Glutamatergic neuron (in vitro differentiated cells): ENCODE data around the gene PAPPA2. TPM values are rescaled to one million over a fixed set of nuclear protein-coding genes. Genes with fewer than 3 reads are reported as not detected.

Experiments used
- DNase-seq: peaks from one replicate; pipeline ENCODE4 v3.0.0; 2022
- H3K27ac Mint-ChIP-seq: one replicate; pipeline ENCODE4 v1.8.0; 2020; ENCODE audit warnings: mild to moderate bottlenecking, mixed read lengths, inconsistent platforms; ENCODE audit not compliant: unreplicated experiment
- H3K27me3 Mint-ChIP-seq: one replicate; pipeline ENCODE4 v1.8.0; 2020; ENCODE audit warnings: mild to moderate bottlenecking, moderate library complexity, mixed read lengths, inconsistent platforms; ENCODE audit not compliant: unreplicated experiment
- H3K36me3 Mint-ChIP-seq: one replicate; pipeline ENCODE4 v1.8.0; 2020; ENCODE audit warnings: mild to moderate bottlenecking, mixed read lengths, inconsistent platforms; ENCODE audit not compliant: unreplicated experiment
- H3K4me1 Mint-ChIP-seq: one replicate; pipeline ENCODE4 v1.8.0; 2020; ENCODE audit warnings: mild to moderate bottlenecking, low read depth, mixed read lengths, inconsistent platforms; ENCODE audit not compliant: unreplicated experiment
- H3K4me3 Mint-ChIP-seq: one replicate; pipeline ENCODE4 v1.8.0; 2020; ENCODE audit warnings: mild to moderate bottlenecking, mixed read lengths, inconsistent platforms; ENCODE audit not compliant: unreplicated experiment
- H3K9me3 Mint-ChIP-seq: one replicate; pipeline ENCODE4 v1.8.0; 2020; ENCODE audit warnings: mild to moderate bottlenecking, moderate library complexity, mixed read lengths, inconsistent platforms; ENCODE audit not compliant: unreplicated experiment
- total RNA-seq: library from RNA; stranded (reverse); fragmentation: NEBNext Ultra II Directional; extraction: Animal tissue kit (Norgen Biotek cat#: 25700); gene quantifications from one replicate; pipeline ENCODE4 v1.2.1, GENCODE V29; 2021; ENCODE audit not compliant: unreplicated experiment
- TF ChIP-seq, protein P1 (sequence below): fragments of 200-600 bp; sonication (generic); IDR thresholded peaks from one replicate; pipeline ENCODE4 v1.5.0; 2021; ENCODE audit not compliant: partially characterized antibody, unreplicated experiment

Gene PAPPA2
- total RNA-seq, 1 donor from 2014 or later, result 2.3 TPM

- Mint-ChIP-seq H3K4me1 (no peaks in the 10 kb centered on the region), H3K9me3 (no peaks in the 10 kb centered on the region), H3K4me3 (no peak overlapping the region), H3K36me3 (no peaks in the 10 kb centered on the region), H3K27me3 (no peaks in the 10 kb centered on the region), H3K27ac (no peak overlapping the region)
- no peak for DNase-seq
- TF ChIP-seq, protein P1, sequence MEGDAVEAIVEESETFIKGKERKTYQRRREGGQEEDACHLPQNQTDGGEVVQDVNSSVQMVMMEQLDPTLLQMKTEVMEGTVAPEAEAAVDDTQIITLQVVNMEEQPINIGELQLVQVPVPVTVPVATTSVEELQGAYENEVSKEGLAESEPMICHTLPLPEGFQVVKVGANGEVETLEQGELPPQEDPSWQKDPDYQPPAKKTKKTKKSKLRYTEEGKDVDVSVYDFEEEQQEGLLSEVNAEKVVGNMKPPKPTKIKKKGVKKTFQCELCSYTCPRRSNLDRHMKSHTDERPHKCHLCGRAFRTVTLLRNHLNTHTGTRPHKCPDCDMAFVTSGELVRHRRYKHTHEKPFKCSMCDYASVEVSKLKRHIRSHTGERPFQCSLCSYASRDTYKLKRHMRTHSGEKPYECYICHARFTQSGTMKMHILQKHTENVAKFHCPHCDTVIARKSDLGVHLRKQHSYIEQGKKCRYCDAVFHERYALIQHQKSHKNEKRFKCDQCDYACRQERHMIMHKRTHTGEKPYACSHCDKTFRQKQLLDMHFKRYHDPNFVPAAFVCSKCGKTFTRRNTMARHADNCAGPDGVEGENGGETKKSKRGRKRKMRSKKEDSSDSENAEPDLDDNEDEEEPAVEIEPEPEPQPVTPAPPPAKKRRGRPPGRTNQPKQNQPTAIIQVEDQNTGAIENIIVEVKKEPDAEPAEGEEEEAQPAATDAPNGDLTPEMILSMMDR, result no peak
Observed at GRCh38 chr1:176499671-176500070, 36.7 kb downstream of the PAPPA2 start.

DNA sequence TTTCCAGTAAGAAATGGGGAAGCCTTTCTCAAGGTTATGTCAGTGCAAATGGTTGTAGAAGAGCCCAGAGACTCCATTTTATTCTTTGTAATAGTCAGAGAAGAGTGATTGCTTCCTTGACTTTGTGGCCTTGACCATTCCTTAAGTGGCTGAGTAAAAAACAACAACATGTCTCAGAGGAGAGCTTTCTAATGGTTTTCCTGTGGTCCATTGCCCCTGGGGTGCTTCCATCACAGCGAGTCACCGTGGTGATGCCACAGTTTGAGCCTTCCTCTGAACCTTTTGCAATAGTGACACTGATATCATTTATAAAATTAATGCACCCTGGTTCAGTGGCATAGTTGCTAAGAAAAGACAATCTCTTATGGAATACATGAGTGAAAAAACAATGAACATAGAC is 38.6 kb downstream of the PAPPA2 start:
- no peaks in the 10 kb centered on the region for H3K4me1 Mint-ChIP-seq
- no peaks in the 10 kb centered on the region for H3K27me3 Mint-ChIP-seq
- TF ChIP-seq, protein P1, result no peak
- no peaks in the 10 kb centered on the region for H3K9me3 Mint-ChIP-seq
- H3K4me3 Mint-ChIP-seq, result no peak overlapping the region
- no peaks in the 10 kb centered on the region for H3K36me3 Mint-ChIP-seq
- DNase-seq, result no peak
- H3K27ac Mint-ChIP-seq, result no peak overlapping the region

DNA sequence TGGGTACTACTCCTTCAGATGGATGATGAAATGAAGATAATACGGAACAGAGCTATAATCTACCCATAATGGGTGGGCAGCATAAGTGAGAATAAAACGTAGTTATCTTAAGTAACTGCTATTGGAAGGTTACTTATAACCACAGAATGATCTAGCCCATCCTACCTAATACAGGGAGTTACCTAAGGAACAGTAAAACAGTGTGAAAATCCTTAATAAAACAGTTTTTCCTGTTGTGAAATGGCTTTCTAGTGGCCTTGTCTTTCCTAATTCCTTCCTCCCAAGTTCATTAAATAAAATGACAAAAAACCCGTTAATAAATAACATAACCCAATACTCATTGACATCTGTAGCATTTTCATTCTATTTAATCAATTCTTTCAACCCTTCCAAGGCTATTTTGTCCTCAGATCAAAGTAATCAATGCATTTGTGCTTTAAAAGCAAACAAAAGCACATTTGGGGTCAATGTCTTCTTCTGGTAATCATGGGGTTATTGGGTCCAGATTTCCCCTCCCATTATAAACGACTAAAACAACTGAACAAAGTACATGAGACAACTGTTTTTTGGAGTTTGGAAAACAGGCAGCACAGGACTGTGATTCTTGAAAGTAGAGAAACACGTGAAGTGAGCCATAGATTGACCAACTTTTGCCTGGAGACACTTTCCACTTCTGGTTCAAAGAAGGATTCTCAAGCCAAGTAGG is 42.0 kb downstream of the PAPPA2 start:
- Mint-ChIP-seq H3K36me3 (no peaks in the 10 kb centered on the region), H3K4me3 (no peak overlapping the region), H3K27me3 (no peaks in the 10 kb centered on the region), H3K9me3 (no peaks in the 10 kb centered on the region), H3K27ac (no peak overlapping the region), H3K4me1 (no peaks in the 10 kb centered on the region)
- no peak for DNase-seq
- TF ChIP-seq, protein P1, result no peak

DNA sequence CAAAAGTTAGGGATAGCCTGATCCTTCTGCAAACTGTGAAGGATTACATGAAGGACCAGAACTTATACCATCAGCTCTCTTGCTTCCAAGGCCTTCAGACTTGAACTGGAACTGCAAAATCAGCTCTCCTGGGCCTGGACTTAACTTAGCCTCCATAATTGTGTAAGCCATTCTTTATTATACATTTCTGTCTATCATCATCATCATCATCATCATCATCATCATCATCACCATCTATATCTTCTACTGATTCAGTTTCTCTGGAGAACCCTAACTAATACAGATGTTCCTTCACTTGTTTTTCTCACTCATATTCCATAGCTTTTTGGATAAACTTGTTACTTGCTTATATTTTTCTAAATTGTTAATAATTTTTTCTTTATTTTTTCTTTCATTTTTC is 50.0 kb downstream of the PAPPA2 start:
- Mint-ChIP-seq H3K27ac (no peak overlapping the region), H3K36me3 (no peaks in the 10 kb centered on the region), H3K4me3 (no peak overlapping the region), H3K4me1 (no peaks in the 10 kb centered on the region), H3K27me3 (no peaks in the 10 kb centered on the region), H3K9me3 (no peaks in the 10 kb centered on the region)
- no peak for DNase-seq
- TF ChIP-seq, protein P1, result no peak

GRCh38 chr1:176515310-176515709 is 52.3 kb downstream of the PAPPA2 start:
- no peak overlapping the region for H3K27ac Mint-ChIP-seq

More at GRCh38 chr1:176515310-176515709, 52.3 kb downstream of the PAPPA2 start:
- Mint-ChIP-seq H3K9me3 (no peaks in the 10 kb centered on the region), H3K36me3 (no peaks in the 10 kb centered on the region), H3K27me3 (no peaks in the 10 kb centered on the region), H3K4me1 (no peaks in the 10 kb centered on the region), H3K4me3 (no peak overlapping the region)
- no peak for DNase-seq
- TF ChIP-seq, protein P1, result no peak
